ENCODE results near the gene AGRP. TPM values are rescaled to one million over a fixed set of nuclear protein-coding genes. Genes with fewer than 3 reads are reported as not detected.

Gene AGRP
- polyA plus RNA-seq, 1 donor (not counting 4 experiments of a cell fraction or from before 2014, with no cell fraction given), result not detected

- H3K9me3 ChIP-seq (ENCODE audit: control insufficient read depth, low read depth, low read length), result no peaks in the 10 kb centered on the region
- peak overlapping the region; percentile 62 for H3K9ac ChIP-seq (ENCODE audit: control insufficient read depth, extremely low read depth, insufficient read depth, low read length)
- DNase-seq (ENCODE audit: low read depth, low spot score) (no peak), FAIRE-seq (no peak)
- H3K4me3 ChIP-seq (ENCODE audit: control insufficient read depth in 2 of 3, extremely low read depth in 1 of 3, insufficient read depth in 2 of 3, low read depth in 1 of 3, low read length in 3 of 3), result peak overlapping the region; percentile 53 to 61 (median 56)
- H2AFZ ChIP-seq (ENCODE audit: control insufficient read depth, low read length), result peak overlapping the region; percentile 7
- dilution Hi-C loops (cut with MboI; ENCODE audit: extremely low pct_ligation_motif_present, low sequenced_read_pairs), result no loop called here
- H3K4me2 ChIP-seq (ENCODE audit: control insufficient read depth, extremely low read depth, insufficient read depth, low read depth, low read length), result peak overlapping the region; percentile 85
- TF ChIP-seq EZH2 (IDR thresholded peaks at IDR 0.05; ENCODE audit: low read length) (no peak), CTCF (optimal IDR thresholded peaks at IDR 0.05 in 1 of 3, IDR thresholded peaks at IDR 0.05 in 1 of 3, conservative IDR thresholded peaks at IDR 0.05 in 1 of 3; ENCODE audit: extremely low read depth in 1 of 3, insufficient read depth in 2 of 3, low read length in 3 of 3) (no peak)
- H3K79me2 ChIP-seq (ENCODE audit: control insufficient read depth, insufficient read depth, low read length), result peaks cover 30% of the 10 kb centered on the region
- H3K9me1 ChIP-seq (ENCODE audit: control insufficient read depth, extremely low read depth, insufficient read depth, low read length), result peaks cover 6% of the 10 kb centered on the region
- H3K27me3 ChIP-seq (ENCODE audit: control insufficient read depth, extremely low read depth, insufficient read depth, low read length), result no peaks in the 10 kb centered on the region
- peak overlapping the region; percentile 3 for H3K27ac ChIP-seq (ENCODE audit: control insufficient read depth, insufficient read depth, low read length)
- no peaks in the 10 kb centered on the region for H4K20me1 ChIP-seq (ENCODE audit: control insufficient read depth, extremely low read depth, insufficient read depth, low read length)
- H3K36me3 ChIP-seq (ENCODE audit: control insufficient read depth in 2 of 2, extremely low read depth in 1 of 2, insufficient read depth in 2 of 2, low read length in 2 of 2), result no peaks in the 10 kb centered on the region
- peaks cover 53% of the 10 kb centered on the region for H3K4me1 ChIP-seq (ENCODE audit: control insufficient read depth, extremely low read depth, insufficient read depth, low read length)
Measured at GRCh38 chr16:67528870-67529581, 45.7 kb upstream of the AGRP start.

GRCh38 chr16:67528222-67528869 is 45.0 kb upstream of the AGRP start, which contains the start of gene RIPOR1:
RIPOR1 (plus strand) TSS chr16:67528829; CDS start chr16:67538447, 9,618 bp downstream.
- H4K20me1 ChIP-seq (ENCODE audit: control insufficient read depth, extremely low read depth, insufficient read depth, low read length), result no peaks in the 10 kb centered on the region
- H3K79me2 ChIP-seq (ENCODE audit: control insufficient read depth, insufficient read depth, low read length), result peaks cover 28% of the 10 kb centered on the region
- TF ChIP-seq CTCF (optimal IDR thresholded peaks at IDR 0.05 in 1 of 3, IDR thresholded peaks at IDR 0.05 in 1 of 3, conservative IDR thresholded peaks at IDR 0.05 in 1 of 3; ENCODE audit: extremely low read depth in 1 of 3, insufficient read depth in 2 of 3, low read length in 3 of 3), result no peak
- no peak for TF ChIP-seq EZH2 (IDR thresholded peaks at IDR 0.05; ENCODE audit: low read length)
- dilution Hi-C loops (cut with MboI; ENCODE audit: extremely low pct_ligation_motif_present, low sequenced_read_pairs), result no loop called here
- H3K4me3 ChIP-seq (ENCODE audit: control insufficient read depth in 2 of 3, extremely low read depth in 1 of 3, insufficient read depth in 2 of 3, low read depth in 1 of 3, low read length in 3 of 3), result peak within 1 kb of the TSS; percentile 53 to 61 (median 56)
- peaks cover 53% of the 10 kb centered on the region for H3K4me1 ChIP-seq (ENCODE audit: control insufficient read depth, extremely low read depth, insufficient read depth, low read length)
- no peak for FAIRE-seq
- peak within 1 kb of the TSS; percentile 62 for H3K9ac ChIP-seq (ENCODE audit: control insufficient read depth, extremely low read depth, insufficient read depth, low read length)
- peak within 1 kb of the TSS; percentile 3 for H3K27ac ChIP-seq (ENCODE audit: control insufficient read depth, insufficient read depth, low read length)
- peaks cover 6% of the 10 kb centered on the region for H3K9me1 ChIP-seq (ENCODE audit: control insufficient read depth, extremely low read depth, insufficient read depth, low read length)
- peak within 1 kb of the TSS; percentile 26 for H2AFZ ChIP-seq (ENCODE audit: control insufficient read depth, low read length)
- H3K36me3 ChIP-seq (ENCODE audit: control insufficient read depth in 2 of 2, extremely low read depth in 1 of 2, insufficient read depth in 2 of 2, low read length in 2 of 2), result no peaks in the 10 kb centered on the region
- H3K9me3 ChIP-seq (ENCODE audit: control insufficient read depth, low read depth, low read length), result no peaks in the 10 kb centered on the region
- DNase-seq (ENCODE audit: low read depth, low spot score), result no peak
- H3K4me2 ChIP-seq (ENCODE audit: control insufficient read depth, extremely low read depth, insufficient read depth, low read depth, low read length), result peak within 1 kb of the TSS; percentile 85
- no peaks in the 10 kb centered on the region for H3K27me3 ChIP-seq (ENCODE audit: control insufficient read depth, extremely low read depth, insufficient read depth, low read length)

Measured in keratinocyte (primary cell).